Activated T-helper 1 cell treated with anti-CD3 and anti-CD28 coated beads, Interleukin-2, amount 50 U/mL, for 16 hours (primary cell): Measurements from ENCODE around the gene MYO1E.

Source experiments
- DNase-seq, 2 donors: peaks; one replicate each; pipeline ENCODE4 v3.0.0-alpha.2; 2020; ENCODE audit warnings: low read depth in 1 of 2, low spot score in 1 of 2

MYO1E gene

DNA sequence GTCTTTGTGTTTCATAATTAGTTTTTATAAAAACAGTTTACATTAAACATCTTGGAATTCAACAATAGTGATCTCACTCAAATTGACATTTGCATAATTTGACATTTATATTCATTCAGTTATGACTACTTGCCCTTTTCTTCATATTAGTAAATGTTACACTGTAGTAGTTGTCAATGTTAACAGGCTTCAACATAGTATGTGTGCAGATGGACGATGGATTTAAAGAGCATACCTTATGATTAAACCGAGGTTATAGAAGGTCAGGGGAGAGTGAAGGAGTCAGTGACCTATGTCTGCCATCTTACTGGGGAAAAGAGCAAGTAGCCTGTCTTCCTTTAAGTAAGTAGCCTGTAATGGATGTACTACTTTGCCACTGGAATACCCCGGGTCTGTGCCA lies 276.2 kb downstream of the MYO1E start:
- no peak for DNase-seq

GRCh38 chr15:59094077-59094476 lies 278.6 kb downstream of the MYO1E start:
- DNase-seq = no peak

GRCh38 chr15:59087731-59088130 lies 284.9 kb downstream of the MYO1E start:
- DNase-seq = no peak
